Motor neuron (in vitro differentiated cells): Measurements from ENCODE around the gene ANKRD13B. TPM values are rescaled to one million over a fixed set of nuclear protein-coding genes. Genes with fewer than 3 reads are reported as not detected.

Experiments
- ATAC-seq, 8 experiments: fragments of 200-7000 bp; cut with Tn5 transposase; replicated peaks in 6 of 8; 2 replicates each; pipeline ENCODE4 v1.8.0; 2021; ENCODE audit warnings: mild to moderate bottlenecking in 8 of 8, moderate library complexity in 8 of 8
- H3K27ac ChIP-seq, 2 donors: fragments of 250-450 bp; sonication (Bioruptor Pico); 2 replicates each; pipeline ENCODE4 v1.9.0; 2021; ENCODE audit warnings: antibody characterized with exemption in 2 of 2, mild to moderate bottlenecking in 2 of 2, moderate library complexity in 1 of 2
- H3K4me1 ChIP-seq, 2 donors: fragments of 250-450 bp; sonication (Bioruptor Pico); replicated peaks in 1 of 2; 2 replicates each; pipeline ENCODE4 v1.6.1; 2021; ENCODE audit warnings: antibody characterized with exemption in 2 of 2, mild to moderate bottlenecking in 2 of 2, moderate library complexity in 1 of 2
- H3K4me3 ChIP-seq, 5 donors: fragments of 250-450 bp; sonication (Bioruptor Pico); 2 replicates each; pipeline ENCODE4 v1.9.0; 2021; ENCODE audit warnings: antibody characterized with exemption in 5 of 5, mild to moderate bottlenecking in 5 of 5, moderate library complexity in 4 of 5
- WGBS, 10 experiments: fragments of 450-650 bp; shearing (Covaris generic); methylation state at CpG; one replicate each; pipeline ENCODE4 v1.0.0; 2022; 5-methylcytosine and 5-hydroxymethylcytosine counted together
- in situ Hi-C, 9 experiments: fragments of 400-800 bp; cut with MboI; loops; one replicate each; pipeline ENCODE4 v1.15.0; 2021; ENCODE audit warnings: low sequenced_read_pairs in 9 of 9, low pct_unique_long_range_greater_than_20kb in 2 of 9; ENCODE audit not compliant: unreplicated experiment in 9 of 9
- total RNA-seq, 8 experiments: library from RNA; unstranded; fragments of 300-600 nt; gene quantifications; 2 replicates each; pipeline versions ENCODE4 v1.2.3 to v1.2.4, GENCODE V29; 2022

ANKRD13B gene
- total RNA-seq, 8 experiments from 2014 or later, result 8.9 to 24.4 (median 17.8) TPM

- no peak overlapping the region for H3K27ac ChIP-seq
- H3K4me1 ChIP-seq, result no peaks in the 10 kb centered on the region
- in situ Hi-C loops, result no loop called here
- no peak for ATAC-seq
- 0 to 100% (median 79%) methylated on average over 1 of the region's 1 CpG; no CpG with 5 or more reads in 2 of the 10 experiments for whole genome bisulfite sequencing, 10 experiments
- H3K4me3 ChIP-seq, result no peak overlapping the region
These were observed 61.2 kb downstream of the ANKRD13B start for GRCh38 chr17:29653995-29654714.

GRCh38 chr17:29655323-29655722 is 62.4 kb downstream of the ANKRD13B start:
- in situ Hi-C loops, result no loop called here
- Histone ChIP-seq H3K27ac (no peak overlapping the region), H3K4me1 (no peaks in the 10 kb centered on the region), H3K4me3 (no peak overlapping the region)
- ATAC-seq, result no peak
- 90 to 100% (median 100%) methylated on average over 1 to 5 of the region's 6 CpGs; no CpG with 5 or more reads in 1 of the 10 experiments for WGBS, 10 experiments

- 86 to 100% (median 100%) methylated on average over 1 to 2 of the region's 2 CpGs; no CpG with 5 or more reads in 2 of the 10 experiments for WGBS, 10 experiments
- no peak for ATAC-seq
- Histone ChIP-seq H3K4me3 (no peak overlapping the region), H3K4me1 (no peaks in the 10 kb centered on the region), H3K27ac (no peak overlapping the region)
- in situ Hi-C loops, result no loop called here
These were observed 66.2 kb downstream of the ANKRD13B start for GRCh38 chr17:29659155-29659554.

- 63 to 100% (median 75%) methylated on average over 1 to 2 of the region's 2 CpGs; no CpG with 5 or more reads in 4 of the 10 experiments for WGBS, 10 experiments
- H3K4me1 ChIP-seq, result no peaks in the 10 kb centered on the region
- ATAC-seq, result no peak
- H3K4me3 ChIP-seq, result no peak overlapping the region
- in situ Hi-C loops, result no loop called here
- no peak overlapping the region for H3K27ac ChIP-seq
These were observed 68.3 kb downstream of the ANKRD13B start for GRCh38 chr17:29661213-29661612.

DNA sequence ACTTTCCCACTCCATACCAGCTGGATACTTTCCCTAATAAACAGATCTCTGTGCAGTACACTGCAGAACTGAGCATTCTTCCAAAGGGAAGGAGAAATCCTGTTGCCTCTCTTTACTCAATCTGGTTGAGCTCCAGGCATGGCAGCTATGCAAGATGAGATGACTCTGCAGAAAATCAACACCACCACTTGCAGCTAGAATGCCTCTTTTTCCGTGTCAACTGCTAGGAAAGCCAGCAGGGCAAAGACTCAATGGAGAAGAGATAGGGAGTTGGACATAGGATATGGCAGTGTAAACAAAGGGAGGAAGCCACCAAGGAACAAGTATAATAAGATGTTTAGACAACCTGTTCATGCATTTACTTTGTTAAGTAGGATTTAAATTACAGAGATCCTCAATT is 70.2 kb downstream of the ANKRD13B start:
- in situ Hi-C loops, result no loop called here
- WGBS, 10 experiments, result 7 to 80% (median 33%) methylated on average over 1 of the region's 1 CpG; no CpG with 5 or more reads in 4 of the 10 experiments
- H3K4me3 ChIP-seq, result no peak overlapping the region
- ATAC-seq, result no peak
- H3K4me1 ChIP-seq, result no peaks in the 10 kb centered on the region
- H3K27ac ChIP-seq, result no peak overlapping the region

Other genes starting within 250 kb of the ANKRD13B start
- gene TAOK1, start 202.8 kb upstream of the ANKRD13B start, total RNA-seq, result 10 to 100 TPM; 31.1 to 77.9 (median 49.9) TPM
- gene ABHD15, start 26.1 kb upstream of the ANKRD13B start, total RNA-seq, result 1 to 10 TPM in 7 of 8 experiments, under 1 TPM in 1; 0.87 to 9.5 (median 4.4) TPM
- 10 to 100 TPM; 13.0 to 39.6 (median 20.8) TPM for gene TP53I13, start 24.4 kb upstream of the ANKRD13B start, total RNA-seq
- 10 to 100 TPM; 27.1 to 43.8 (median 32.0) TPM for gene GIT1, start 3.5 kb upstream of the ANKRD13B start, total RNA-seq
- gene CORO6, start 29.8 kb downstream of the ANKRD13B start, total RNA-seq, result 10 to 100 TPM in 2 of 8 experiments, 1 to 10 TPM in 3, under 1 TPM in 3; 0.42 to 24.2 (median 2.3) TPM